Measurements from ENCODE around the gene PABPN1. TPM values are rescaled to one million over a fixed set of nuclear protein-coding genes. Genes with fewer than 3 reads are reported as not detected.

Gene PABPN1
- total and polyA plus RNA-seq, 7 donors = 65.2 to 104 (median 82.5) TPM

DNA sequence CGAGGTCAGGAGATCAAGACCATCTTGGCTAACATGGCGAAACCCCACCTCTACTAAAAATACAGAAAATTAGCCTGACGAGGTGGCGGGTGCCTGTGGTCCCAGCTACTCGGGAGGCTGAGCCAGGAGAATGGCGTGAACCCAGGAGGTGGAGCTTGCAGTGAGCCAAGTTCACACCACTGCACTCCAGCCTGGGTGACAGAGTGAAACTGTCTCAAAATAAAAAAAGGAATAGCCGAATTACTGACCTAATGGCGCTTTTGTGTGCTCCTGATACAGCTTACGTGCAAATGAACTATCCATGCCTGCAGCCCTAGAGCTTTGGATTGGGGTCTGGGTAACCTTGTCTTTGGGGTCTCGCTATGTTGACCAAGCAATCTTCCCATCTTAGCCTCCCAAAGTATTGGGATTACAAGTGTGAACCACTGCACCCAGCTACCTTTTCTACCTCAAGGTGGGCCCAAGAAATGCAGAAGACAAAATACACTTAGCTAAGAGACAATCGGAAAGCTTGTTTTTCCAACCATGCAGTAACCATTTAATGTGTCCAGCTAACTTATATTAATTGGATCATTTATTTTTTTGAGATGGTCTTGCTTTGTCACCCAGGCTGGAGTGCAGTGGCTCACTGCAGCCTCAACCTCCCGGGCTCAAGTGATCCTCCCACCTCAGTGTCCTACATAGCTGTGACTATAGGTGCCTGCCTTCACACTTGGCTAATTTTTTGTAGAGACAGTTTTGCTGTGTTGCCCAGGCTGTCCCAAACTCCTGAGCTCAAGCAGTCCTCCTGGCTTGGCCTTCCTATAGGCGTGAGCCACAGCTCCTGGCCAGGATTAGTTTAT, 5.5 kb downstream of the PABPN1 start:
- ATAC-seq = no peak
- TF ChIP-seq, protein P1, sequence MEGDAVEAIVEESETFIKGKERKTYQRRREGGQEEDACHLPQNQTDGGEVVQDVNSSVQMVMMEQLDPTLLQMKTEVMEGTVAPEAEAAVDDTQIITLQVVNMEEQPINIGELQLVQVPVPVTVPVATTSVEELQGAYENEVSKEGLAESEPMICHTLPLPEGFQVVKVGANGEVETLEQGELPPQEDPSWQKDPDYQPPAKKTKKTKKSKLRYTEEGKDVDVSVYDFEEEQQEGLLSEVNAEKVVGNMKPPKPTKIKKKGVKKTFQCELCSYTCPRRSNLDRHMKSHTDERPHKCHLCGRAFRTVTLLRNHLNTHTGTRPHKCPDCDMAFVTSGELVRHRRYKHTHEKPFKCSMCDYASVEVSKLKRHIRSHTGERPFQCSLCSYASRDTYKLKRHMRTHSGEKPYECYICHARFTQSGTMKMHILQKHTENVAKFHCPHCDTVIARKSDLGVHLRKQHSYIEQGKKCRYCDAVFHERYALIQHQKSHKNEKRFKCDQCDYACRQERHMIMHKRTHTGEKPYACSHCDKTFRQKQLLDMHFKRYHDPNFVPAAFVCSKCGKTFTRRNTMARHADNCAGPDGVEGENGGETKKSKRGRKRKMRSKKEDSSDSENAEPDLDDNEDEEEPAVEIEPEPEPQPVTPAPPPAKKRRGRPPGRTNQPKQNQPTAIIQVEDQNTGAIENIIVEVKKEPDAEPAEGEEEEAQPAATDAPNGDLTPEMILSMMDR (IDR thresholded peaks at IDR 0.05) = no peak
- Histone ChIP-seq H3K27me3 (ENCODE audit: insufficient read depth in 3 of 3, low read length in 2 of 3) (no peaks in the 10 kb centered on the region), H3K4me1 (peaks cover 15% of the 10 kb centered on the region), H3K4me3 (no peak overlapping the region), H3K36me3 (ENCODE audit: insufficient read depth in 1 of 2, low read depth in 1 of 2) (peaks cover 5 to 38% of the 10 kb centered on the region in 2 donors), H3K9me3 (no peaks in the 10 kb centered on the region), H3K27ac (no peak overlapping the region)
- WGBS, 3 donors = 64 to 75% (median 70%) methylated on average over 13 of the region's 13 CpGs
- no peak for DNase-seq
- intact Hi-C loops (cut with DNase I) = loop anchor here (2.0 to 10.0 kb wide), 5 partner anchors 51 to 236 kb away; partner anchors contain the start of genes CMTM5 (in 1 of the 2), THTPA (in 1 of the 2) and ZFHX2 (in 1 of the 2)

DNA sequence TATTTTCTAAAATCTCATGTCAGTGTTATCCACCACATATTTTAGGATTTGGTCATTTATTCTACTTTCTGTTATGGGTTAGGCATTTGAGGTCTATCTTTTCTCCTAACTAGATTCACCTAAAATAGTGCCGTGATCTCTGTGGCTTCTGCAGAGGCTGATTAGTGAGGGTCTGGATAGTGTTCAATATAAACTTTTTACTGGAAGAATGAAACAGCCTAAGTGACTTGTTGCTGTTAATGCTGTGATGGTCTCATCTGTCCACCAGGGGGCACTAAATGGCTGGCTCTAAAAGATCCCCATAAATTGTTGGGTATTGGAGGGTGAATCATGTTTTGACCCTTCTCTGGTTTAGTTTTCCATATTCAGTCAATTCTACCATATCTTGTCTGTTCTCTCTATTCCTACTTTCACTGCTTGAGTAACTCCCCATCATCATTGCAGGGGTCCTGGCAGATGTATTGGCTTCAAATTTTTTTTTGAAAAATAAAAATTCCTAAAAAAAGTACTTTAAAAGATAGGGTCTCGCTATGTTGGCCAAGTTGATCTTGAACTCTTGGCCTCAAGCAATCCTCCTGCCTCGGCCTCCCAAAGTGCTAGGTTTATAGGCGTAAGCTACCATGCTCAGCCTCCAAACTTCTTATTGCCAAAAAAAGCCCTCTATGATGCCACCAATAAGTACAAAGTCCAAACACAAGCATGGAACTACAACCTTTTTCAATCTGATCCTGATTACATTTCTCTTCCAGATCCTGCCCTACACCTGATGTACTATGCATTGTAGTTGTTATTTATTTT, 6.9 kb downstream of the PABPN1 start:
- intact Hi-C loops (cut with DNase I) = loop anchor here (2.0 to 10.0 kb wide), 5 partner anchors 49 to 234 kb away; partner anchors contain the start of genes CMTM5 (in 1 of the 2), THTPA (in 1 of the 2) and ZFHX2 (in 1 of the 2)
- no peaks in the 10 kb centered on the region for H3K27me3 ChIP-seq (ENCODE audit: insufficient read depth in 3 of 3, low read length in 2 of 3)
- peak; percentile 72 to 88 (median 76) for ATAC-seq
- H3K4me3 ChIP-seq = no peak overlapping the region
- H3K27ac ChIP-seq = no peak overlapping the region
- H3K4me1 ChIP-seq = peaks cover 6% of the 10 kb centered on the region
- peaks cover 5 to 29% of the 10 kb centered on the region in 2 donors for H3K36me3 ChIP-seq (ENCODE audit: insufficient read depth in 1 of 2, low read depth in 1 of 2)
- no peaks in the 10 kb centered on the region for H3K9me3 ChIP-seq
- peak in 1 of 2 donors; percentile 47 for DNase-seq
- TF ChIP-seq, protein P1 (IDR thresholded peaks at IDR 0.05) = peak; percentile 90
- 40 to 43% (median 42%) methylated on average over 4 of the region's 4 CpGs for WGBS, 3 donors

DNA sequence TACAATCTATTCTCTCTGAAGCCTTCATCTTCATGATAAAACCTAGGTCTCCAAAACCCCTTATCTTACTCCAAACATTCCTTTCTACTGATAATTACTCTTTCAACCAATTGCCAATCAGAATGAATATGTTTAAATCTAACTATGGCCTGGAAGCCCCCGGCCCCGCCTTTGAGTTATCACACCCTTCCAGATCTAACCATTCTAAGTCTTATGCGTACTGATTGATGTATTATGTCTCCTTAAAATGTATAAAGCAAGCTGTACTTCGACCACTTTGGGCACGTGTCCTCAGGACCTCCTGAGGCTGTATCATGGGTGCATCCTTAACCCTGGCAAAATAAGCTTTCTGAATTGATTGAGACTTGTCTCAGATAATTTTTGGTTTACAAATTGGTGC, 14.4 kb downstream of the PABPN1 start:
- ATAC-seq = no peak
- H3K9me3 ChIP-seq = no peaks in the 10 kb centered on the region
- WGBS, 3 donors = 84 to 86% (median 85%) methylated on average over 5 of the region's 5 CpGs
- H3K27ac ChIP-seq = no peak overlapping the region
- TF ChIP-seq, protein P1 (IDR thresholded peaks at IDR 0.05) = no peak
- H3K4me3 ChIP-seq = no peak overlapping the region
- DNase-seq = no peak
- intact Hi-C loops (cut with DNase I) = no loop called here
- peaks cover 0 to 3% (median 0%) of the 10 kb centered on the region in 3 donors for H3K27me3 ChIP-seq (ENCODE audit: insufficient read depth in 3 of 3, low read length in 2 of 3)
- H3K4me1 ChIP-seq = no peaks in the 10 kb centered on the region
- no peaks in the 10 kb centered on the region for H3K36me3 ChIP-seq (ENCODE audit: insufficient read depth in 1 of 2, low read depth in 1 of 2)

DNA sequence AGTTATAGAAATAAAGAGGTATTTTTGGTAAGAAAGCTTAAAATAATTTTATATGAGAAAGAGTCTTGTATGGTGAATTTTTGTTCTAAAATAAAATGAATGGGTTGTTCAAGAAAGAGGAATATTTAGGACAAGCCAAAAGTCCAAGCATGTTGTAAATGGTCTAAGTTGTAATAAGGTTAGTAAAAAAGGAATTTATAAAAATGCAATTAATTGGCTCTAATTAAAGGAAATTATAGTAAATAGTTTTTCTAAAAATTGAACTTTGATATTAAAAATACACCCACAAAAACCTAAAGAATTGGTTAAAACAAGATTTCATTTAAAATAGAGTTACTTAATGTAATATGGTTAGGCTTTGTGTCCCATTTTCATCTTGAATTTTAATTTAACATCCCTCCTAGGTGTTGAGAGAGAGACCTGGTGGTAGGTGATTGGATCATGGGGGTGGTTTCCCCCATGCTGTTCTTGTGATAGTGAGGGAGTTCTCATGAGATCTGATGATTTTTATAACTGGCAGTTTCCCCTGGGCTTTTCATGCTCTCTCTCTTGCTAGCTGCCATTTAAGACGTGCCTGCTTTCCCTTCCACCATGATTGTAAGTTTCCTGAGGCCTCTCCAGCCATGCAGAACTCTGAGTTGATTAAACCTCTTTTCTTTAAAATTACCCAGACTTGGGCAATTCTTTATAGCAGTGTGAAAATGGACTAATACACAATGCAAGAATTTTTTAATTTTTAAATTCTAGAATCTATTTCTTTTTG, 18.4 kb downstream of the PABPN1 start:
- DNase-seq = no peak
- intact Hi-C loops (cut with DNase I) = no loop called here
- H3K27ac ChIP-seq = no peak overlapping the region

More for the DNA sequence above, 18.4 kb downstream of the PABPN1 start:
- TF ChIP-seq, protein P1 (IDR thresholded peaks at IDR 0.05) = no peak
- ATAC-seq = no peak
- H3K36me3 ChIP-seq (ENCODE audit: insufficient read depth in 1 of 2, low read depth in 1 of 2) = no peaks in the 10 kb centered on the region
- H3K27me3 ChIP-seq (ENCODE audit: insufficient read depth in 3 of 3, low read length in 2 of 3) = peaks cover 0 to 3% (median 0%) of the 10 kb centered on the region in 3 donors
- H3K4me1 ChIP-seq = no peaks in the 10 kb centered on the region
- no peaks in the 10 kb centered on the region for H3K9me3 ChIP-seq
- no peak overlapping the region for H3K4me3 ChIP-seq
- 69 to 81% (median 76%) methylated on average over 1 of the region's 1 CpG for WGBS, 3 donors
